Stimulated activated CD4-positive, alpha-beta T cell treated with anti-CD3 and anti-CD28 coated beads, TNF-alpha, amount 100 ng/mL, for 1 hour (primary cell): ENCODE data around the gene CAPN7.
"Not testable (repeated sequence)": the region's sequence is repeated elsewhere in the genome, so short reads cannot be mapped to it uniquely, and the experiment has no call there.

Source experiments
- DNase-seq, 3 donors: peaks; one replicate each; pipeline ENCODE4 v3.0.0-alpha.2; 2020; ENCODE audit warnings: low read depth in 3 of 3, low spot score in 1 of 3

CAPN7 gene

GRCh38 chr3:15205934-15206661, at the start of gene CAPN7:
TSS of gene CAPN7 (plus strand) at chr3:15206246. CDS start at chr3:15206496, 250 bp downstream.
- peak; percentile 86 to 95 (median 87) for DNase-seq

- no peak for DNase-seq
These were observed 48.6 kb upstream of the CAPN7 start for GRCh38 chr3:15157441-15157840.

DNA sequence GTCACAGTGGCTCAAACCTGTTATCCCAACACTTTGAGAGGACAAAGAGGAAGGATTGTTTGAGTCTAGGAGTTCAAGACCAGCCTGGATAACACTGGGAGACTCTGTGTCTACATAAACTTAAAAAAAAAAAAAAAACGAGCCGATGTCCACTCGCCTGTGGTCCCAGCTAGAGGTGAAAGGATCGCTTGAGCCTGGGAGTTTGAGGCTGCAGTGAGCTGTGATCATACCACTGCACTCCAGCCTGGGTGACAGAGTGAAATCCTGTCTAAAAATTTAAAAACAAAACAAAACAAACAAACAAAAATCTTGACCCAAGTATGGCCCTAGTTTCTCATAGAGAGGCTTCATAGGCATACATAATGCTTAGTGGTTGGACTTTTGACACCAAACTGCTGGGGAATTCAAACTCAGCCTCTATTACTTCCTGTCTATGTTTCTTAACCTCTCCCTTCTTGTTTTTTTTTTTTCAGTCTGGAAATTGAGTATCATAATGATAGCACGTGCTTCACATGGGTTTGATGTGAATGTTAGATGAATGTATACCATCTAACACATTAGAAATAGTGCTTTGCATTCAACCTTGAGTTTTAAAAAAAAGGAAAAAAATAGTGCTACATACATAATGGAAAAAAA, 46.4 kb upstream of the CAPN7 start:
- no peak for DNase-seq

DNA sequence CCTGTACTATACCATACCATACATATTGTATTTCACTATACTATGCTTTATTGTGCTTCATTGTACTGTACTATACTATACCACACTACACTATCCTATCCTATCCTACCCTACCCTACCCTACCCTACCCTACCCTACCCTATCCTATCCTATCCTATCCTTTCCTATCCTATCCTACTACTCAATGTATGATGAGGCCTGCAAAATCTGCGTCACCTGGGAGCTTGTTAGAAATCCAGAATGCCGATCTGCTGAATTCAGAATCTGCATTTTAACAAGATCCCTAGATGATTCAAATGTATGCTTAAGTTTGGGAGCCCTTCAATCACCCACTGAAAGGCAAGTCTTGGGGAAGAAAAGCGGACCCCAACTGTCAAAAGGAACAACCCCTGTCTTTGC, 45.4 kb upstream of the CAPN7 start:
- DNase-seq = no peak

- no peak for DNase-seq
These were observed 44.9 kb upstream of the CAPN7 start for GRCh38 chr3:15161133-15161532.

DNA sequence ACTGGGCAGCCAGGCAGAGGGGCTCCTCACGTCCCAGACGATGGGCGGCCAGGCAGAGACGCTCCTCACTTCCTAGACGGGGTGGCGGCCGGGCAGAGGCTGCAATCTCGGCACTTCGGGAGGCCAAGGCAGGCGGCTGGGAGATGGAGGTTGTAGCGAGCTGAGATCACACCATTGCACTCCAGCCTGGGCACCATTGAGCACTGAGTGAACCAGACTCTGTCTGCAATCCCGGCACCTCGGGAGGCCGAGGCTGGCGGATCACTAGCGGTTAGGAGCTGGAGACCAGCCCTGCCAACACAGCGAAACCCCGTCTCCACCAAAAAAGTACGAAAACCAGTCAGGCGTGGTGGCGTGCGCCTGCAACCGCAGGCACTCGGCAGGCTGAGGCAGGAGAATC, 42.4 kb upstream of the CAPN7 start:
- DNase-seq = not testable (repeated sequence)

- DNase-seq = no peak
These were observed 41.7 kb upstream of the CAPN7 start for GRCh38 chr3:15164340-15164739.

DNA sequence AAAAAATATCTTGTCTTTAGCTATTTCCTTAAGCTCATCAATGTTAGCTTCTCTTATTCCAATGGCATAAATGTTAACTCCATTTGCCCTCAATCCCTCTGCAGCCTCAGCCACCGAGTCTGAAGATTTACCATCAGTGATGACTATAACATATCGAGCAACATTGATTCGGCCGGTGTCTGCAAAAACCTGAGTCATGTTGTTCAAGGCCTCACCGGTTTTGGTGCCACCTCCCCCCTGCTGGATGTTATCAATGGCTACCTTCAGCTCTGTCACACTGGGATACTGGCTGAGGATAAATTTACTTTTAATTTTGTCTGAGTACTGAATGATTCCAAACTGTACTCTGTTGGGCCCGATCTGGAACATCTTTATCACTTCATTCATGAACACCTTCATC, 41.0 kb upstream of the CAPN7 start:
- DNase-seq = no peak

DNA sequence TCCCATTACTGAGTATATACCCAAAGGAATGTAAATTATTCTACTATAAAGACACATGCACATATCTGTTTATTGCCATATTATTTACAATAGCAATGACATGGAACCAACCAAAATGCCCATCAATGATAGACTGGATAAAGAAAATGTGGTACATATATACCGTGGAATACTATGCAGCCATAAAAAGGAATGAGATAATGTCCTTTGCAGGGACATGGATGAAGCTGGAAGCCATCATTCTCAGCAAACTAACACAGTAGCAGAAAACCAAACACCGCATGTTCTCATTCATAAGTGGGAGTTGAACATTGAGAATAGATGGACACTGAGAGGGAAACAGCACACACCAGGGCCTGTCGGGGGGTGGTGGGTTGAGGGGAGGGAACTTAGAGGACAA, 39.7 kb upstream of the CAPN7 start:
- not testable (repeated sequence) for DNase-seq

DNA sequence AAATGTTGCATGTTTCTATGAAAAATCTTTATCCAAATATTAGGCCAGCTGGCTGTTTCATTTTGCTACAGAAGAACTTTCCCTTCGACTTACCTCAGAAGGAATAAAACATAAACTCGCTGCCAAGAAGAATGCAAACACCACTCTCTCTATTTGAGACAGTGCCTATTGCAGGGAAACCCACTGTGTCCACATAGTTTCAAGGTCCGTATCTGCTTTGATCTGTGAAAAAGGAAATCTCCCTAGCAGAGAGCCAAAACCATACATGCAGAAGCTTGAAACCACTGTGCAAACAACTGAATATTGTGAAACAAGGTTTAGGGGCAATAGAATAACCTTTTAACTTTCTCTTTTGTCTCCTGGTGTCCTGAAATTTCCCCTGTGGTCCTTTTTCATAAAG, 35.0 kb upstream of the CAPN7 start:
- DNase-seq = no peak

GRCh38 chr3:15172806-15173205, 33.2 kb upstream of the CAPN7 start:
- DNase-seq = no peak

DNA sequence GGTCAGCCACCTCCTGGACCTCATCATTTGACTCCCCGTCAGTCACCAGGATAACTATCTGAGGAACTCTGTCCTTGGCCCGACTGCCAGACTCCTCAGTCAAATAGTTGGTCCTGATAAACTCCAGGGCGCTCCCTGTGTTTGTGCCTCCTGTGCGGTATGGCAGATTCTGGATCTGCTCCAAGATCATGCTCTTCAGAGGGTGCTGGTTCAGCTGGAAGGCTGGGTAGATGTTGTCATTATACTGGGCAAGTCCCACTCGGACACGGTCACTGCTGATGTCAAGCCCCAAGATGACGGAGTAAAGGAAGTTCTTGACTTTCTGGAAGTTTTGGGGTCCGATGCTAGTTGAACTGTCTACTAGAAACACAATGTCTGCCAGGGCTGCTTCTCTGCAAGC, 31.1 kb upstream of the CAPN7 start:
- DNase-seq = no peak

GRCh38 chr3:15175605-15176004, 30.4 kb upstream of the CAPN7 start:
- DNase-seq = no peak

DNA sequence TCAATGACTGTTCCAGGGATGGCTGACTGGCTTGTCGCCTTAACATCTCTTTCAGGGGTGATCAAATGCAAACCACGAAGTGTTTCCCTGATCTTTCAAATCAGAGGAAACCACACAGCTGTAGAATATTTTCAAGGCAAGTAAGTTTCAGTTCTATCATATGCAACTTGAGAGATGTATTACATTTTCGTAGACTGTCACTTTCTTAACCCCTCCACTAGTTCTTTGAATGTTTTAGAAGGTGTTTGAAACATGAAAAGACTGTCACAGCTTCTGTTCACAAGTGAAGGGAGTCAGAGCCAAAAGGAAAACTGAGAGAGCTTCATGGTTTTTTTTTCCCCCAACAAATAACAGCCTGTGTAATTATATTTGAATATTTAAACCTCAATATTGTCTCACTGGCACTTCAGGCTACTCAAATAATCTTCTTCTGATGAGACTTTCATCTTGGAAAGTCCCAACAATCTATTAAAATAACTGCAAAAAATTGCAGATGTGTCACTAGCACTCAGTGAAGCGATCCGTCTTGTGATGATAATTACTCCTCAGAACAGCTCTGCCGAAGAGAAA, 25.9 kb upstream of the CAPN7 start:
- DNase-seq = no peak

DNA sequence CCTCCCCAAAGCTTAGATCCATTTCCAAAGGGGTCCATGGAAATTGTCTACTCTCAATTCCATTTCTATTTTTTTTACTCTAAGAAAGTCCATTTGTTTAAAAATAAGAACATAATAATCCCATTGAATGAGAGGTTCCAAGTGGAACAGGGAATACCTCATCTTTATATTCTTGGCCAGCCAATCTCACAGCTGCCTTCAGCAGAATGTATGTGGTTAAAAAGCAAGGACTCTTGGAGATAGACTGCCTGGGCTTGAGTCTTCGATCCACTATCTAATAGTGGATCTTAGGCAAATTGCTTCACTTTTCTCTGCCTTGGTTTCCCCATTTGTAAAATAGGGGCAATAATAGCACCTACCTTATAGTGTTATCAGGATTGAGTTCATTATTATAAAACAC, 24.5 kb upstream of the CAPN7 start:
- DNase-seq = no peak

GRCh38 chr3:15181963-15182362, 24.1 kb upstream of the CAPN7 start:
- DNase-seq = no peak

DNA sequence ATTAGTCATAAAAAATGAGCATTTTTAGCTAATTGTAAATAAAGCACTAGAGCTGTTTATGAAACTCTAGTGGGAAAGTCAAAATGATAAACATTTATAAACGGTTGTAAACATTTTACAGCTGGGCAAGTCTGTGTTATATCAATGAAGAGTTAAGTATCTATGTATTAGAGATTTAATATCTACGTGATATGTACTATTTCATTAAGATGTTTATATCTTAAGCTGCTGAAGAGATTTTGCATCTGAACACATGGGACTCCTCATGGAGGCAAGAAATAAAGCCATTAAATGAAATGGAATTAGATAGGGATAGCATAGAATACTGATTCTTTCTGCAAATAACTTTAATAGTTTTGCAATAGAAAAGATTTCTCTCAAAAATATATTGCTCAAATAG, 23.0 kb upstream of the CAPN7 start:
- no peak for DNase-seq

- no peak for DNase-seq
These were observed 20.6 kb upstream of the CAPN7 start for GRCh38 chr3:15185404-15185803.

DNA sequence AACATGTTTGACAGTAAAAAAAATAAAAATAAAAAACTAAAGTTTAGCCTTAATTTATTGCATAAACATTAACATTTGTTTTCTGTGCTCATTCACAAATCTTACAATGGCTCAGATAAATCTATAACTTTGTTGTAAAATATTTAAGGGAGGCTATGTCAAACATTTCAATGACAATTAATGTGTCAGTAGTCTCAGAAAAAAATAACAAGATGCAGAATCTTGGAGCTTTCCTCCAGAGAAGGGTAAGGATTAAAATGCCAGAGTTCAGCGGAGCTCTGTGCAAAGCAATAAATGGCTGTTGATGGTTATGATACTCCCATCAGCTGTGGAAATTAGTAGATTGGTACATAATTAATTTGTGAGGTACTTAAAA, 20.0 kb upstream of the CAPN7 start:
- no peak for DNase-seq

GRCh38 chr3:15186477-15187164, 19.4 kb upstream of the CAPN7 start:
- not testable (repeated sequence) for DNase-seq

GRCh38 chr3:15197340-15198029, 8.6 kb upstream of the CAPN7 start:
- DNase-seq = no peak
